D721Med (cell line): Measurements from ENCODE around the gene ARID5A.

Source experiments
- DNase-seq: peaks from one replicate; pipeline ENCODE4 v3.0.0; 2011; ENCODE audit warnings: low spot score; ENCODE audit not compliant: insufficient read length
- FAIRE-seq: peaks from 2 replicates; lab custom pipeline; 2011; peaks lifted over from hg19 to GRCh38; lab: Jason Lieb, UNC
- TF ChIP-seq, protein P1 (sequence below): IDR thresholded peaks from 2 replicates; pipeline ENCODE4 v1.5.1; 2012; ENCODE audit warnings: mild to moderate bottlenecking, control low read depth; ENCODE audit not compliant: insufficient read depth; ENCODE audit errors: missing control alignments

Gene ARID5A

DNA sequence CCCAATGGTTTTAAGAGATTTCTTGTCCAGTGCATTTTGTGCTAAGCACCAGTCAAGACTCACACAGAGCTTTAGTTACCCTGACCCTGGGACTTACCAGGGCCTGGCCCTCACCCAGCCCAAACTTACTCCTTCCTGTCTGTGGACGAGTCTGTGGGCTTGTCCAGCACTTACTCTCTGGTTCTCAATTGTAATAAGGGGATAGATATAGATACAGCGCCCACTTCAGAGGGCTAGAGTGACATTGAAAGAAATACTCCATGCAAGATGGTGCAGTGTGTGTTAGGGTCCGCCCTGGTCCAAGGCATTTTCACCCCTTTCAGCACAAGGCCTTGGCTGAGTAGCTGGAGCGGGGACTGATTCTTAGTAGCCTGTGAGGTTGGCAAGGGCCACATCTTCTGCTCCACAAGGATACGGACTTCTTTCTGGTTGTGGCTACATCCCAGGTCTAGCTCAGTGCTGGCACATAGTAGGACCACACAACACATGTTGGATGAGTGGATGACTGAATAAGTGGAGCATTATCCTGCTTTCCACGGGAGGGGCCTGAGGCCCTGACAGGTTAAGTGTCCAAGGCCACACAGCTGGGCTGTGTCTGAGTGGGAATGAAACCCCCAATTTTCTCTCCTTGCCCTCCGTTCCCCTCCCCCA is 3.8 kb upstream of the ARID5A start:
- FAIRE-seq (no peak), DNase-seq (no peak)
- TF ChIP-seq, protein P1, sequence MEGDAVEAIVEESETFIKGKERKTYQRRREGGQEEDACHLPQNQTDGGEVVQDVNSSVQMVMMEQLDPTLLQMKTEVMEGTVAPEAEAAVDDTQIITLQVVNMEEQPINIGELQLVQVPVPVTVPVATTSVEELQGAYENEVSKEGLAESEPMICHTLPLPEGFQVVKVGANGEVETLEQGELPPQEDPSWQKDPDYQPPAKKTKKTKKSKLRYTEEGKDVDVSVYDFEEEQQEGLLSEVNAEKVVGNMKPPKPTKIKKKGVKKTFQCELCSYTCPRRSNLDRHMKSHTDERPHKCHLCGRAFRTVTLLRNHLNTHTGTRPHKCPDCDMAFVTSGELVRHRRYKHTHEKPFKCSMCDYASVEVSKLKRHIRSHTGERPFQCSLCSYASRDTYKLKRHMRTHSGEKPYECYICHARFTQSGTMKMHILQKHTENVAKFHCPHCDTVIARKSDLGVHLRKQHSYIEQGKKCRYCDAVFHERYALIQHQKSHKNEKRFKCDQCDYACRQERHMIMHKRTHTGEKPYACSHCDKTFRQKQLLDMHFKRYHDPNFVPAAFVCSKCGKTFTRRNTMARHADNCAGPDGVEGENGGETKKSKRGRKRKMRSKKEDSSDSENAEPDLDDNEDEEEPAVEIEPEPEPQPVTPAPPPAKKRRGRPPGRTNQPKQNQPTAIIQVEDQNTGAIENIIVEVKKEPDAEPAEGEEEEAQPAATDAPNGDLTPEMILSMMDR, result no peak

DNA sequence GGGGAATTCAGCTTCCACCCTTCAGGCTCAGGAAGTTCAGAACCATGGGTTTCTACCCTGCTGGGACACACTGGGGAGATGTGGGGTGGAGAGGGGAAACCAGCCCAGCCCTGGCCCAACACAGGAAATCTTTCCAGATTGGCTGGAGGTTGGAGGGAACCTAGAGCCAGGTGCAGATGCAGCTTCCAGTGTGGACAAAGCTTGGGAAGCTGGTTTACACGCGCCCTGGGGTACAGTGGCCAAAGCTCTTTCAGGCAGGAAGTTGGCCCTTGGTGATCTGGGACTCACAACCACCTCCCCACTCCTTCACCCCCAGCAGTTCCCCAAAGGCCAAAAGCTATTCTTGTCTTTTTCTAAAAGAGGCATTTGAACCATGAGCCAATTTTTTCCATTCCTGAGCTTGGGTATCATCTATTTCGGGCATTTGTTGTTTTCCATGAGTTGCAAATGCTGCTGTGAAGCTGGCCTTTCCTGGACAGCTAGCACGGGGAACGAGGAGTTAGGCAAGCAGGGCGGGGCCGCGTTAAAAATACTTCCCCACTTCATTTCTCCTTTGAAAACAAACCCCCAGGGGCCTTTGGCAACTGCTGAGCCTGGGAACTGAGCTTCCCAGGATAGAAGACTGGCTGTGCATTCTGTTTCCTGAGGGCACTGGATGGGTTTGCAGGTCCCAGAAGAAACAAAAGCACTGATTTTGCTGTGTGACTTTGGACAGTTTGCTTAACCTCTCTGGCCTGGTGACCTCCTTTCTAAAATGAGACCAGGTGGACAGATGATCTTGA is 3.1 kb upstream of the ARID5A start:
- FAIRE-seq (no peak), DNase-seq (no peak)
- TF ChIP-seq, protein P1, result no peak

DNA sequence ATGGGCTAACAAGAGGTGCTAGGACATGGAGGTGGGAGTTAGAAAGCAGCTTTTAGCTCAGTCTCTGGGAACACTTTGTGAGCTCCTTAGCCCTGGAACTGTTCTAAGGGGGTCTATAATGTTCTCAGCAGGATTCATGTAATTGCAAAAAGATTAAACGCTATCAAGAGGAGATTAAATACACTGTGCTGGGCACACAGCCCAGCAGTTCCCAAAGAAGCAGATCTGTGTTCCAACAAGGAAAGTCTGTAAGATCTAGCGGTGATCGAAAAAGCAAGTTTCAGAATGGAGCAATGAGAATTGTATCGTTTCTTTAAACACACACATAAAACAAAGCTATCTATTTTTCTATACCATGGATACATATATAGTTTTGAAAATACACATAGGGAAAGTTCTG is 2.4 kb upstream of the ARID5A start:
- FAIRE-seq (no peak), DNase-seq (no peak)
- TF ChIP-seq, protein P1, result no peak

DNA sequence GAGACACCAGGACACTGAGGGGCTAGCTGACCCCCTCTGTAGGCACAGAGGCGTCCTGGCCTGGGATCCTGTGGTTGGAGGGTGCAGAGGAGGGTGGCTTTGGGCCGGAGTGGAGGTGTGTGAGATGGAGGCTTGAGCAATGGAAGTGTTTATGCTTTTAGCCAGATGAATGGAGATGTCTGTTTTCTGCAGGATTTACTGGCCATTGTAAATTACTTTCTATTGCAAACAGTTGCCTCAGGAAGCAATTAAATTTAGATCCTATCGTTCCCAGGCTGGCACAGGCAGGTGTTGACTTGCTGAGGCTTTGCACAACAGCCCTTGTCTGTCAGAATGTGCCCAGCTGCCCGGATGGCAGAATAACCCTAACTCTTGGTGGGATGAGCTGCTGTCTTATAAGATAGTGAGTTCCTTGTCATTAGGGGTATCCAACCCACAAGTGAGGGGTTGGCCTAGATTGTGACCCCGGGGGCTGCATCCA is 1.8 kb upstream of the ARID5A start:
- DNase-seq (no peak), FAIRE-seq (no peak)
- TF ChIP-seq, protein P1, result no peak

DNA sequence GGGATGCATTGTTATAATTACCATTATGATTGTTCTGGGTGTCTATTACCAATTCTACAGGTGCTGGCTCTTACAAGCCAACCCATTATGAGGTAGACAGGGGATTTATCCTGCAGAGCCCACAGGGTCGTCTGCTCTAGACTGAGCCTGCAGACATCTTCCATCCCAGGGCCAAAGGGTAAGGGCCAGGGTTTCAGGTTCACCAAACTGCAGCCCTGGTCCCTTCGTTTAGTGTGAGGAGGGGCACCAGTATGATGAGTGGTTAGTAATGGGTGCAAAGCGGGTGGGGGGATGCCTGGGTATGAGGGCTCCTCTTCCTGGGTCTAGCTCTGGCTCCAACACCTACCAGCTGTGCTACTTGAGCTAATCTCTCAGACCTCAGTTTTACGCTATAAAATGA is 1.2 kb upstream of the ARID5A start:
- no peak for FAIRE-seq
- no peak for DNase-seq
- TF ChIP-seq, protein P1, result no peak

DNA sequence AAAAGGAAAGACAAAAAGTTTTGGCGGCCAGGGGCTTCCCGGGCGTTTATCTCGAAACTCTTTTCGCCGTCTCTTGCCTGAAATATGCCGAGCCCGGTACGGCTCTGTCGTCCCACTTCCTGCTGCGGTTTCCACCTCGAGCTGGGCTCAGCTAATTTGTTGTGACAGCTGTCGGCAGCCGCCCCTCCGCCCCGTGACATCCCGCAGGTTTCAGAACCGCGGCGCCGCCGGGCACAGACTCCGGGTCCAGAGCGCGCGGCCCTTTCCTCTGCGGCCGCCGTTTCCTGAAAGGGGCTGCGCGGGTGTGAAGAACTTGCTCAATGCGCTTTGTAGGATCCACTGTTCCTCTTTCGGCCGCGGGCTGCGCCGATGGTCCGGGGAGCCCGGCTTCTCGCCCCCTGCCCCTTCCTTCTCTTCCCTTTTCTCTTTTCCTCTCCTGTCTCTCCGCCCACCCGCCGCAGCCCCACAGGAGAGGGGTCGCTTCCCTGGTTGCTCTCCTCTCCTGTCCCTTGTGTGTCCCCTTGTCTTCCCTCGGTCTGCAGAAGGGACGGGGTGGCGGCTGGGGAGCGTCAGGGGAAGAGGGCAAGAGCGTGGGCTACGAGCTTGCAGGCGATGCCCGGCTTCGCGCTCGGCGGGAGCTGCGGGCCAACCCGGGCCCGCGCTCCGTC is 648 bp downstream of the ARID5A start:
- DNase-seq (no peak), FAIRE-seq (no peak)
- TF ChIP-seq, protein P1, result no peak
